SK-N-SH (cell line): ENCODE data around the gene MCCC1. TPM values are rescaled to one million over a fixed set of nuclear protein-coding genes. Genes with fewer than 3 reads are reported as not detected.

ENCODE experiments used
- CTCF ChIA-PET: fragments of 300-600, 350-600 bp; formaldehyde crosslinking; extraction: SDS; loops from one replicate; lab custom pipeline; 2021; lab: Yijun Ruan, JAX
- POLR2A ChIA-PET: fragments of 350-600 bp; sonication (Branson Sonifier 250); formaldehyde crosslinking; extraction: SDS; loops from one replicate; lab custom pipeline; 2020; ENCODE audit warnings: antibody characterized with exemption, inconsistent platforms; lab: Yijun Ruan, JAX
- DNase-seq: peaks from one replicate; pipeline ENCODE4 v3.0.0; 2012
- H2AFZ ChIP-seq: fragments of 200-600 bp; sonication (generic); 2 replicates; pipeline ENCODE4 v1.8.1; 2016; ENCODE audit warnings: antibody characterized with exemption, mild to moderate bottlenecking, low read depth
- H3F3A ChIP-seq: fragments of 200-600 bp; sonication (generic); replicated peaks from 2 replicates; pipeline ENCODE3; 2016; ENCODE audit warnings: antibody characterized with exemption, mild to moderate bottlenecking; ENCODE audit not compliant: insufficient read depth
- H3K27ac ChIP-seq, 2 experiments: fragments of 200-500 bp in 1 of 2; fragments of 200-600 bp in 1 of 2; sonication (Bioruptor generic) in 1 of 2; sonication (generic), shearing (Covaris generic) in 1 of 2; 2 replicates each; pipeline versions ENCODE4 v1.5.1 to v1.6.1; 2014 to 2016; ENCODE audit warnings: low read depth in 2 of 2, inconsistent platforms in 1 of 2, low read length in 1 of 2, mild to moderate bottlenecking in 1 of 2, mixed read lengths in 1 of 2
- H3K27me3 ChIP-seq: fragments of 200-600 bp; sonication (generic), shearing (Covaris generic); 2 replicates; pipeline ENCODE4 v1.6.1; 2016; ENCODE audit warnings: mixed run types; ENCODE audit not compliant: insufficient read depth
- H3K36me3 ChIP-seq, 2 experiments: fragments of 200-500 bp in 1 of 2; fragments of 200-600 bp in 1 of 2; sonication (Bioruptor generic) in 1 of 2; sonication (generic) in 1 of 2; replicated peaks in 1 of 2; 2 replicates each; pipeline versions ENCODE3 to v1.5.1; 2014 to 2016; ENCODE audit warnings: low read length in 1 of 2, mild to moderate bottlenecking in 1 of 2; ENCODE audit not compliant: insufficient read depth in 2 of 2, control insufficient read depth in 1 of 2
- H3K4me1 ChIP-seq, 2 experiments: fragments of 200-500 bp in 1 of 2; fragments of 200-600 bp in 1 of 2; sonication (Bioruptor generic) in 1 of 2; sonication (generic), shearing (Covaris generic) in 1 of 2; 2 replicates each; pipeline versions ENCODE4 v1.5.1 to v1.6.1; 2014 to 2016; ENCODE audit warnings: low read depth in 1 of 2, low read length in 1 of 2, mixed run types in 1 of 2; ENCODE audit not compliant: insufficient read depth in 2 of 2, control insufficient read depth in 1 of 2
- H3K4me2 ChIP-seq: fragments of 200-600 bp; sonication (generic), shearing (Covaris generic); 2 replicates; pipeline ENCODE4 v1.6.1; 2017; ENCODE audit warnings: mixed run types
- H3K4me3 ChIP-seq, 2 experiments: fragments of 200-500 bp in 1 of 2; fragments of 200-600 bp in 1 of 2; sonication (Bioruptor generic) in 1 of 2; sonication (generic), shearing (Covaris generic) in 1 of 2; 2 replicates each; pipeline versions ENCODE4 v1.5.1 to v1.8.1; 2014 to 2016; ENCODE audit warnings: low read depth in 2 of 2, inconsistent platforms in 1 of 2, low read length in 1 of 2, mild to moderate bottlenecking in 1 of 2, mixed read lengths in 1 of 2, moderate library complexity in 1 of 2
- H3K79me2 ChIP-seq: fragments of 200-600 bp; sonication (generic); 2 replicates; pipeline ENCODE4 v1.8.1; 2017; ENCODE audit warnings: mild to moderate bottlenecking; ENCODE audit not compliant: insufficient read depth
- H3K9ac ChIP-seq: fragments of 200-600 bp; sonication (generic); 2 replicates; pipeline ENCODE4 v1.6.1; 2017; ENCODE audit warnings: mixed run types
- H3K9me2 ChIP-seq: fragments of 200-600 bp; sonication (generic); 2 replicates; pipeline ENCODE4 v1.6.1; 2017; ENCODE audit warnings: mixed run types
- H3K9me3 ChIP-seq: fragments of 200-600 bp; sonication (generic); 2 replicates; pipeline ENCODE4 v1.6.1; 2017; ENCODE audit warnings: mixed run types, mild to moderate bottlenecking, moderate library complexity
- H4K20me1 ChIP-seq: fragments of 200-600 bp; sonication (generic); 2 replicates; pipeline ENCODE4 v1.6.1; 2017; ENCODE audit warnings: mild to moderate bottlenecking, mixed run types; ENCODE audit not compliant: insufficient read depth
- EP300 ChIP-seq, 2 experiments: IDR thresholded peaks; 2 replicates each; pipeline versions ENCODE4 v1.4.0 to v1.6.1; 2012; ENCODE audit warnings: borderline replicate concordance in 1 of 2, low read depth in 1 of 2, low read length in 1 of 2
- FOSL2 ChIP-seq: IDR thresholded peaks from 2 replicates; pipeline ENCODE4 v1.4.0; 2012; ENCODE audit warnings: low read depth, mild to moderate bottlenecking, moderate library complexity, borderline replicate concordance
- FOXM1 ChIP-seq: IDR thresholded peaks from 2 replicates; pipeline ENCODE4 v1.4.0; 2012; ENCODE audit warnings: low read depth, mild to moderate bottlenecking
- GABPA ChIP-seq: IDR thresholded peaks from 2 replicates; pipeline ENCODE4 v1.4.0; 2012; ENCODE audit warnings: low read depth, mild to moderate bottlenecking
- GATA2 ChIP-seq: sonication (generic); formaldehyde crosslinking; IDR thresholded peaks from 2 replicates; pipeline ENCODE4 v1.5.0; 2020; ENCODE audit warnings: mild to moderate bottlenecking, missing genetic modification reagents
- JUND ChIP-seq: IDR thresholded peaks from 2 replicates; pipeline ENCODE4 v1.4.0; 2012
- RXRA ChIP-seq: IDR thresholded peaks from 2 replicates; pipeline ENCODE4 v1.4.0; 2012; ENCODE audit warnings: low read depth, mild to moderate bottlenecking, borderline replicate concordance
- TCF12 ChIP-seq: IDR thresholded peaks from 2 replicates; pipeline ENCODE4 v1.4.0; 2012
- WGBS: methylation state at CpG from one replicate; pipeline ENCODE4 v1.1.6; 2017; ENCODE audit warnings: low lambda C conversion rate; 5-methylcytosine and 5-hydroxymethylcytosine counted together
- polyA plus RNA-seq, 3 experiments: library from polyadenylated mRNA; depleted of rRNA; stranded (reverse); fragments of >200 nt; gene quantifications; 2 replicates each; pipeline ENCODE4 v1.2.3, GENCODE V29; 2012
- TF ChIP-seq, protein P1 (sequence below): IDR thresholded peaks from 2 replicates; pipeline ENCODE4 v1.4.0; 2012; ENCODE audit warnings: low read depth
- TF ChIP-seq, protein P2 (sequence below): fragments of 150-350 bp; IDR thresholded peaks from 2 replicates; pipeline ENCODE4 v1.6.1; 2017; ENCODE audit warnings: antibody characterized with exemption, low read length, low read depth, borderline replicate concordance

Gene MCCC1
- polyA plus RNA-seq, 1 of the 3 experiments (the other 2 are of a cell fraction): 15.4 TPM

DNA sequence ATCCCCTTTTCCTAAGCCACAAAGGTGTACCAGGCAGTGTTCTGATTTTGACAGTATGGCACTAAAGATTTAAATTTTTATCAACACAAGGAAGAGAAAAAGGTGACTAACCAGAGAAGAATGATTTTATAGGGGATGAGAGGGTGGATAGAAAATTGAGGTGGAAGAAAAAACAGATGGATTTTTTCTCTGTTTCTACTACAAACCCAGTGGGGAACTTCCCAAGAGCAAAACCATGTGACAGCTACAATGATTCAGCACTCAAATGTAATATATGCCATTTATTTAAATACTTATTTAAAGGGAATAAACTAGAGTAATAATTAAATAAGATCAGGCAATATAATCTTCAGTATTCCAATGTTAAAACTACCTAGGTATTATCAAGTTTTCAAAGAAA is 130.0 kb downstream of the MCCC1 start:
- H3K79me2 ChIP-seq: peaks cover 98% of the 10 kb centered on the region
- H3K9me2 ChIP-seq: no peaks in the 10 kb centered on the region
- H3K27me3 ChIP-seq: no peaks in the 10 kb centered on the region
- H3K9ac ChIP-seq: no peak overlapping the region
- no peak overlapping the region for H3K4me3 ChIP-seq
- no peaks in the 10 kb centered on the region for H3K9me3 ChIP-seq
- ChIA-PET CTCF (no interaction called here), POLR2A (no interaction called here)
- peaks cover 0 to 5% of the 10 kb centered on the region in 2 experiments for H3K36me3 ChIP-seq
- no peak for DNase-seq
- peaks cover 9% of the 10 kb centered on the region for H3F3A ChIP-seq
- H4K20me1 ChIP-seq: peaks cover 37% of the 10 kb centered on the region
- H2AFZ ChIP-seq: no peak overlapping the region
- peaks cover 4 to 14% of the 10 kb centered on the region in 2 experiments; a peak in 2 of 4 replicates for H3K4me1 ChIP-seq
- H3K27ac ChIP-seq: peak overlapping the region in 1 of 2 experiments; percentile 58; a peak in 2 of 4 replicates
- H3K4me2 ChIP-seq: 0 out of 2 replicates have a peak overlapping the region, but pooled peaks have one; percentile 17
- no peak for TF ChIP-seq EP300 (IDR thresholded peaks at IDR 0.05; ENCODE audit: borderline replicate concordance in 1 of 2, low read depth in 1 of 2, low read length in 1 of 2)
- TF ChIP-seq TCF12: 0 out of 2 replicates have a peak, but pooled peaks have one; percentile 19
- TF ChIP-seq FOSL2: peak; percentile 6; the same call in 1 of the 2 replicates
- no peak for TF ChIP-seq GABPA
- no peak for TF ChIP-seq GATA2 (CRISPR knock-in tag)
- TF ChIP-seq JUND: 0 out of 2 replicates have a peak, but pooled peaks have one; percentile 6
- no peak for TF ChIP-seq FOXM1
- no peak for TF ChIP-seq RXRA

DNA sequence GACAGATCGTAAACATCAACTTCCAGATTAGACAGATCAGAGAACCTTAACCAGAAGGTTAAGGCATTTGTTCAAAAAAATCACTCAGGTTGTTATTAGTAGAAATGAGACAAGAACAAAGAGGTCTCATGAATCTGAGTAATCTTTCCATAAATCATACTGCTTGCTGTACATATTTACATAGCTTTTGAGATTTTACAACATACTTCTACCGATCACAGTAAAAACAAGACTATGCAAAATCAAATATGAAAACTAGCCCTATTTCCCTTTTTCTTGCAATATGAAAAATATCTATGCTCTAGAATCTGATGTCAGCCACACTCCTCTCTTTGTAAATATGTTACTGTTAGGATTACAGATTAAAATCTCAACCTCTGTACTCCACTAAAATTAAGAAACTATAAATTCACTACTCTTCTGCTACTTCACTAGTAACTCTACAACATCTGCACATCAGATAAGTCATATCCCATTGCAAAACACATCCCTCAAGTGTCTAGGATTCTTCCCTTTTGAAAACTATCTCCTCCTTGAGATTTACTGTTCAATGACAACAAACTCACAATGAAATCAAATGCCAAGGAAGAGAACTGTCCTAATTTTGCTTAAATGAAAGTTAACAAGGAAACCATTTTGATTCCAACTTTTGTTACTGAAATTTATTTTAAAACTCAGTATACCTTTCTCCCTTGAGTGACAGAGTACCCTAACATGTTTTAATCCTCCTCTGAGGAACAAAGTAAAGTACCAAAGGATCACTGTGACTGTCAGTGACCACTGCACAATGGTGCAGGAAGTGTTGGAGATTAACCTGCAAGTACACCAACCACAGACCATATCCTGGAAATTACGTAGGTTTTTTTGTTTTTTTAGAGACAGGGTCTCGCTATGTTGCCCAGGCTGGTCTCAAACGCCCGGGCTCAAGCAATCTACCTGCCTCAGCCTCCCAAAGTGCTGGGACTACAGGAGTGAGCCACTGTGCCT is 131.8 kb downstream of the MCCC1 start:
- no peak for DNase-seq
- Histone ChIP-seq H3K9me3 (no peaks in the 10 kb centered on the region), H3K27me3 (no peaks in the 10 kb centered on the region), H3K4me2 (no peak overlapping the region), H3K4me3 (no peak overlapping the region), H3K9me2 (no peaks in the 10 kb centered on the region), H3K79me2 (peaks cover 95% of the 10 kb centered on the region), H3F3A (peaks cover 9% of the 10 kb centered on the region), H2AFZ (no peak overlapping the region), H3K4me1 (peaks cover 4 to 14% of the 10 kb centered on the region in 2 experiments; a peak in 2 of 4 replicates), H3K9ac (no peak overlapping the region), H3K36me3 (peaks cover 4 to 12% of the 10 kb centered on the region in 2 experiments), H3K27ac (no peak overlapping the region), H4K20me1 (peaks cover 35% of the 10 kb centered on the region)
- TF ChIP-seq, protein P1, sequence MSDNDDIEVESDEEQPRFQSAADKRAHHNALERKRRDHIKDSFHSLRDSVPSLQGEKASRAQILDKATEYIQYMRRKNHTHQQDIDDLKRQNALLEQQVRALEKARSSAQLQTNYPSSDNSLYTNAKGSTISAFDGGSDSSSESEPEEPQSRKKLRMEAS: no peak
- TF ChIP-seq, protein P2, sequence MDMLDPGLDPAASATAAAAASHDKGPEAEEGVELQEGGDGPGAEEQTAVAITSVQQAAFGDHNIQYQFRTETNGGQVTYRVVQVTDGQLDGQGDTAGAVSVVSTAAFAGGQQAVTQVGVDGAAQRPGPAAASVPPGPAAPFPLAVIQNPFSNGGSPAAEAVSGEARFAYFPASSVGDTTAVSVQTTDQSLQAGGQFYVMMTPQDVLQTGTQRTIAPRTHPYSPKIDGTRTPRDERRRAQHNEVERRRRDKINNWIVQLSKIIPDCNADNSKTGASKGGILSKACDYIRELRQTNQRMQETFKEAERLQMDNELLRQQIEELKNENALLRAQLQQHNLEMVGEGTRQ: no peak
- POLR2A ChIA-PET: no interaction called here
- 91% methylated on average over 6 of the region's 6 CpGs for WGBS
- CTCF ChIA-PET: no interaction called here
